Spleen (tissue), 11 donors: ENCODE data around the gene TRIM2. TPM values are rescaled to one million over a fixed set of nuclear protein-coding genes. Genes with fewer than 3 reads are reported as not detected.

ENCODE experiments used
- DNase-seq: peaks from one replicate; pipeline ENCODE4 v3.0.0-alpha.2; 2020
- H3K27ac ChIP-seq, 8 donors: fragments of 200-600 bp; sonication (generic) in 7 of 8; 1 replicate in 4 of 8; 2 replicates in 4 of 8; pipeline versions ENCODE4 v1.5.0 to v1.8.0; 2016 to 2021; ENCODE audit warnings: inconsistent platforms in 4 of 8, mild to moderate bottlenecking in 4 of 8, moderate library complexity in 1 of 8
- H3K27me3 ChIP-seq, 7 donors: fragments of 200-600 bp; sonication (generic) in 6 of 7; replicated peaks in 1 of 7; 1 replicate in 4 of 7; 2 replicates in 3 of 7; pipeline versions ENCODE4 v1.5.0 to v1.8.0; 2016 to 2021; ENCODE audit warnings: inconsistent platforms in 3 of 7, mild to moderate bottlenecking in 1 of 7
- H3K36me3 ChIP-seq, 6 donors: fragments of 200-600 bp; sonication (generic) in 5 of 6; 1 replicate in 4 of 6; 2 replicates in 2 of 6; pipeline versions ENCODE4 v1.5.0 to v1.8.0; 2016 to 2021; ENCODE audit warnings: inconsistent platforms in 2 of 6
- H3K4me1 ChIP-seq, 6 donors: fragments of 200-600 bp; sonication (generic) in 5 of 6; 1 replicate in 3 of 6; 2 replicates in 3 of 6; pipeline versions ENCODE4 v1.5.0 to v1.8.0; 2016 to 2021; ENCODE audit warnings: inconsistent platforms in 3 of 6
- H3K4me3 ChIP-seq, 8 donors: fragments of 200-600 bp; sonication (generic) in 7 of 8; 1 replicate in 4 of 8; 2 replicates in 4 of 8; pipeline versions ENCODE4 v1.5.0 to v1.8.0; 2016 to 2021; ENCODE audit warnings: inconsistent platforms in 4 of 8, mild to moderate bottlenecking in 4 of 8, moderate library complexity in 2 of 8
- H3K9me3 ChIP-seq, 8 donors: fragments of 200-600 bp; sonication (generic) in 7 of 8; 1 replicate in 4 of 8; 2 replicates in 4 of 8; pipeline versions ENCODE4 v1.5.0 to v1.8.0; 2016 to 2021; ENCODE audit warnings: inconsistent platforms in 4 of 8
- CTCF ChIP-seq, 11 experiments: fragments of 200-600 bp in 7 of 11; fragments of 450-650 bp in 4 of 11; sonication (generic) in 4 of 11; IDR thresholded peaks in 8 of 11; conservative IDR thresholded peaks in 3 of 11; 1 replicate in 7 of 11; 2 replicates in 4 of 11; pipeline versions ENCODE4 v1.4.0 to v1.8.0; 2016 to 2021; ENCODE audit warnings: antibody characterized with exemption in 11 of 11, inconsistent platforms in 4 of 11, mild to moderate bottlenecking in 1 of 11
- POLR2A ChIP-seq, 3 donors: fragments of 450-650 bp; IDR thresholded peaks; one replicate each; pipeline ENCODE4 v1.5.1; 2017; ENCODE audit warnings: antibody characterized with exemption in 3 of 3, mild to moderate bottlenecking in 1 of 3
- POLR2AphosphoS5 ChIP-seq, 3 donors: sonication (generic); formaldehyde crosslinking; IDR thresholded peaks; one replicate each; pipeline ENCODE4 v1.5.1; 2017; ENCODE audit warnings: antibody characterized with exemption in 3 of 3
- WGBS, 5 donors: extraction: QIAGEN DNeasy Blood & Tissue Kit in 3 of 5; methylation state at CpG; one replicate each; pipeline versions ENCODE4 v1.1.5 to v1.1.7; 2013 to 2018; 5-methylcytosine and 5-hydroxymethylcytosine counted together
- intact Hi-C: fragments of 100-400 bp; cut with DNase I; formaldehyde crosslinking; loops from one replicate; pipeline ENCODE4 v1.15.0; 2023; ENCODE audit warnings: low total_unique reads
- polyA plus RNA-seq, 3 donors: library from polyadenylated mRNA; stranded (reverse); fragments of 200-250 nt; gene quantifications; one replicate each; pipeline ENCODE4 v1.2.1, GENCODE V29; 2013
- total RNA-seq, 7 donors: library from RNA; depleted of rRNA in 3 of 7; stranded (reverse); fragments of >200 nt in 3 of 7; fragmentation: NEBNext Ultra II Directional in 4 of 7; extraction: Animal tissue kit (Norgen Biotek cat#: 25700) in 4 of 7; gene quantifications; one replicate each; pipeline versions ENCODE4 v1.1.0 to v1.2.1, GENCODE V29; 2016 to 2021
- donor health status: healthy with polysubstance abuse.
- donor health status: DM: no; HTN: no; CAD: no; lungs with moderate emphysema.
- donor health status: DM: no; HTN: no; CAD: no.
- donor health status: Bipolar disorder and iron deficiency.
- donor health status: healthy.
- donor health status: DM: no; HTN: no; CAD: no.
- donor health status: DM: yes; HTN: yes; CAD: no.

TRIM2 gene
- total and polyA plus RNA-seq, 10 donors = 3.2 to 77.9 (median 45.3) TPM

GRCh38 chr4:153318696-153319320 is 114.6 kb downstream of the TRIM2 start:
- Histone ChIP-seq H3K4me1 (no peaks in the 10 kb centered on the region), H3K9me3 (no peaks in the 10 kb centered on the region), H3K4me3 (no peak overlapping the region), H3K27ac (no peak overlapping the region), H3K27me3 (no peaks in the 10 kb centered on the region), H3K36me3 (peaks cover 0 to 29% (median 0%) of the 10 kb centered on the region in 6 donors)
- no peak for DNase-seq
- TF ChIP-seq POLR2A (IDR thresholded peaks at IDR 0.05) (no peak), POLR2AphosphoS5 (IDR thresholded peaks at IDR 0.05) (no peak), CTCF (IDR thresholded peaks at IDR 0.05 in 8 of 11, conservative IDR thresholded peaks at IDR 0.05 in 3 of 11) (peak in 10 of 11 experiments; percentile 19 to 71 (median 58))
- 76 to 86% (median 83%) methylated on average over 2 of the region's 2 CpGs for WGBS, 5 donors
- intact Hi-C loops = loop anchor here (2.0 to 10.0 kb wide), 2 partner anchors 94 to 176 kb away; no protein-coding TSS in a partner anchor

- no peaks in the 10 kb centered on the region for H3K4me1 ChIP-seq
- TF ChIP-seq POLR2AphosphoS5 (IDR thresholded peaks at IDR 0.05) (no peak), CTCF (IDR thresholded peaks at IDR 0.05 in 8 of 11, conservative IDR thresholded peaks at IDR 0.05 in 3 of 11) (no peak), POLR2A (IDR thresholded peaks at IDR 0.05) (no peak)
- 77 to 87% (median 81%) methylated on average over 6 of the region's 6 CpGs for WGBS, 5 donors
- no peaks in the 10 kb centered on the region for H3K9me3 ChIP-seq
- no peaks in the 10 kb centered on the region for H3K27me3 ChIP-seq
- H3K36me3 ChIP-seq = peaks cover 0 to 20% (median 0%) of the 10 kb centered on the region in 6 donors
- H3K4me3 ChIP-seq = no peak overlapping the region
- intact Hi-C loops = no loop called here
- no peak overlapping the region for H3K27ac ChIP-seq
- DNase-seq = no peak
These were observed 118.5 kb downstream of the TRIM2 start for GRCh38 chr4:153322791-153323190.

- 77 to 91% (median 79%) methylated on average over 3 of the region's 3 CpGs for WGBS, 5 donors
- Histone ChIP-seq H3K4me1 (no peaks in the 10 kb centered on the region), H3K36me3 (peaks cover 0 to 20% (median 1%) of the 10 kb centered on the region in 6 donors), H3K27ac (no peak overlapping the region), H3K4me3 (no peak overlapping the region), H3K9me3 (no peaks in the 10 kb centered on the region), H3K27me3 (no peaks in the 10 kb centered on the region)
- intact Hi-C loops = no loop called here
- no peak for DNase-seq
- TF ChIP-seq POLR2A (IDR thresholded peaks at IDR 0.05) (no peak), POLR2AphosphoS5 (IDR thresholded peaks at IDR 0.05) (no peak), CTCF (IDR thresholded peaks at IDR 0.05 in 8 of 11, conservative IDR thresholded peaks at IDR 0.05 in 3 of 11) (no peak)
These were observed 119.8 kb downstream of the TRIM2 start for GRCh38 chr4:153324046-153324445.

- no peak overlapping the region for H3K4me3 ChIP-seq
- intact Hi-C loops = no loop called here
- WGBS, 5 donors = 94 to 99% (median 97%) methylated on average over 2 of the region's 2 CpGs
- DNase-seq = no peak
- TF ChIP-seq POLR2A (IDR thresholded peaks at IDR 0.05) = no peak
- TF ChIP-seq CTCF (IDR thresholded peaks at IDR 0.05 in 8 of 11, conservative IDR thresholded peaks at IDR 0.05 in 3 of 11) = no peak
- no peak for TF ChIP-seq POLR2AphosphoS5 (IDR thresholded peaks at IDR 0.05)
- H3K4me1 ChIP-seq = no peaks in the 10 kb centered on the region
- H3K9me3 ChIP-seq = no peaks in the 10 kb centered on the region
- no peaks in the 10 kb centered on the region for H3K27me3 ChIP-seq
- H3K27ac ChIP-seq = no peak overlapping the region
- peaks cover 0 to 26% (median 2%) of the 10 kb centered on the region in 6 donors for H3K36me3 ChIP-seq
These were observed 121.3 kb downstream of the TRIM2 start for GRCh38 chr4:153325558-153325957.
